GM19238 (cell line): ENCODE data around the gene FGF22.

Experiments used
- DNase-seq: peaks from one replicate; pipeline ENCODE4 v3.0.0; 2011; ENCODE audit warnings: low spot score; ENCODE audit not compliant: insufficient read length

The FGF22 gene

GRCh38 chr19:677601-678436, 38.1 kb downstream of the FGF22 start:
- no peak for DNase-seq

DNA sequence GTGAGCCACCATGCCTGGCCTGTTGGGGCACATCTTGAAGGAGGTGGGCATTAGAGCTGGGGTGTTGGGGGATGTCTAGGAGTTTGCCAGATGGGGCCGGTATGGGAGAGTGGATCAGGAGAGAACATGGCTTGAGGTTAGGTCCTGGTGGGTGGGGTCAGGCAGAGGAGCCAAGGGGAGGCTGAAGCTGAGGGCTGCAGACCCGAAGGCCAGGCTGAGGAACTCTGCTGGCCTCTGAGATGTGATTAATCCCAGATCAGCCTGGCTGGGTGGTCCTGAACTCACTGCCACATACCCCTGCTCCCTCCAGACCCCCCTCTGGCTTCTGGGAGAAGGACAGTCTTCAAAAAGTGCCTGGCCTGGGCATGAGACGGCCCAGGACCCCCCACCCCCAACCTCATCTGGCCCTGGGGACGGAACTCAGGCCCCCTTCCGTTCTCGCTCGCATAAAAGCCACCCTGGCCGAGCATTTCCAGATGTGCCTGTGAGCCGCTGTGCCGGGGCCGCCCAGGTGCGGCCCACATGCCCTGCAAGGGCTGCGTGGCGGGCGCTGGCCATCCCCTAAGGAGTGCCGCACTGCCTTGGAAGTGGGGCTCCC, 39.2 kb downstream of the FGF22 start:
- DNase-seq: no peak

GRCh38 chr19:679418-680286, 40.0 kb downstream of the FGF22 start:
- DNase-seq: peak; percentile 66

GRCh38 chr19:680287-681028, 40.8 kb downstream of the FGF22 start:
- DNase-seq: peak; percentile 99

DNA sequence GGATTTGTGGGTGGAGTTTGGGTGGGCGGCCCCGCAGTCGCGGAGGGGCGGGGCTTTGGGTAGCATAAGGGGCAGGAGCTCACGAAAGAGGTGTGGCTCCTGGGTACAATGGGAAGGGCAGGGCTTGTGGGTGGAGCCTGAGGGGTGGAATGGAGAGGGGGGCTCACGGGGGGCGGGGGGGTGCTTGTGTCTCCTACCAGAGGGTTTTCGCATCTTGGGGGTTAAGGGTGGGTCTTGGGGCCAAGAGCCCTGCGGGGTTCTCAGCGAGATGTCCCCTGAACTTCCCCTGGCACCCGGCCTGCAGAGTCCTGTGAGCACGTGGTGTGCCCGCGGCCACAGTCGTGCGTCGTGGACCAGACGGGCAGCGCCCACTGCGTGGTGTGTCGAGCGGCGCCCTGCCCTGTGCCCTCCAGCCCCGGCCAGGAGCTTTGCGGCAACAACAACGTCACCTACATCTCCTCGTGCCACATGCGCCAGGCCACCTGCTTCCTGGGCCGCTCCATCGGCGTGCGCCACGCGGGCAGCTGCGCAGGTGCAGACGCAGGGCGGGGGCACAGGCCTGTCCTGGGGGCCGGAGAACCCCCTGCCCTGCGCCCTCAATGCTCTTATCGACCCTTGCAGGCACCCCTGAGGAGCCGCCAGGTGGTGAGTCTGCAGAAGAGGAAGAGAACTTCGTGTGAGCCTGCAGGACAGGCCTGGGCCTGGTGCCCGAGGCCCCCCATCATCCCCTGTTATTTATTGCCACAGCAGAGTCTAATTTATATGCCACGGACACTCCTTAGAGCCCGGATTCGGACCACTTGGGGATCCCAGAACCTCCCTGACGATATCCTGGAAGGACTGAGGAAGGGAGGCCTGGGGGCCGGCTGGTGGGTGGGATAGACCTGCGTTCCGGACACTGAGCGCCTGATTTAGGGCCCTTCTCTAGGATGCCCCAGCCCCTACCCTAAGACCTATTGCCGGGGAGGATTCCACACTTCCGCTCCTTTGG, 41.6 kb downstream of the FGF22 start:
- DNase-seq: peak; percentile 84

GRCh38 chr19:682678-683320, 43.1 kb downstream of the FGF22 start:
- DNase-seq: no peak

DNA sequence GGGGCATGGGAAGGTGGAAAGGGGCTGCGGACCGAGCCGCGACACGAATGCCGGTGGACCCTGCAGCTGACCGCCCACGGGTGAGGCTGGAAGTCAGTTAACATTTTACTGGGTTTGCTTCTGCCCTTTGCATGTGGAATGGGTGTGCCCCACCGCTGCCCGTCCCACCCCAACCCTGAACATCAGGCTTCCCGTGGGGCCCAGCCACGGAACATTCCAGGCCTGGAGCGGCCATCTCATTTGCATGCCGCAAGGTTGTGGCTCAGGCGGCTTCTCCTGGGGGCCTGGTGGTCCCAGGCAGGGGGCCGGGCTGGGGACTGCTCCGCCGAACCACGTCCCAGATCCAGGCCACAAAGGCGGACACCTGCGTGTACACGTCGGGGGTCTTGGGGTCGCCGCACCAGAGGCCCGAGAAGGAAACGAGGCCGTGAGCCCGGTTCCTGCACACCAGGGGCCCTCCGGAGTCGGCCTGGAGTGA, 45.8 kb downstream of the FGF22 start:
- no peak for DNase-seq

- no peak for DNase-seq
Observed at GRCh38 chr19:686589-687297, 47.1 kb downstream of the FGF22 start.

DNA sequence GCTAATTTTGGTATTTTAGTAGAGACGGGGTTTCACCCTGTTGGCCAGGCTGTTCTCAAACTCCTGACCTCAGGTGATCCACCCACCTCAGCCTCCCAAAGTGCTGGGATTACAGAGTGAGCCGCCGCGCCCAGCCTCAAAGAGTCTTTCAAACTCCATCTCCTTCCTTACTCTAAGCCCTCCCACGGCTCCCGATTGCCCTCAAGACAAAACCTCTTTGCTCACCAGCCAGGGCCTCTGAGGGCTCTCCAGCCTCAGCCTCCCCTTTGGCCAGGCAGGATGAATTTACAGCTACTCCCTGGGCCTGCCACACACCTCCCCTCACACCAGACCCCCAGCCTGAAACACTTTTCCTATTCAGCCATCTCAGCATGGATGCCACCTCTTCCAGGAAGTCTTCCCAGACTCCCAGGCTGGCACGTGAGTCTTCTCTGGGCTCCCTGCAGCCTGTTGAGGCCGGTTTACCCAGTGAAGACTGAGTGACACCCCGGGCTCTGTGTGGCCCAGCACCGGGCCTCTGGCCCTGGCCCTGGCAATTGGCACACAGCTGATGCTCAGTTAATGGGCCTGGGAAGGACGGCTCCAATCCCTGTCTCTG, 48.0 kb downstream of the FGF22 start:
- DNase-seq: no peak

- DNase-seq: no peak
Observed at GRCh38 chr19:688214-688613, 48.5 kb downstream of the FGF22 start.

GRCh38 chr19:688992-689391, 49.3 kb downstream of the FGF22 start:
- no peak for DNase-seq

GRCh38 chr19:690203-690602, 50.5 kb downstream of the FGF22 start:
- DNase-seq: no peak
